HCT116 (cell line): ENCODE results near the gene CLDN9. TPM values are rescaled to one million over a fixed set of nuclear protein-coding genes. Genes with fewer than 3 reads are reported as not detected.

ENCODE experiments used
- ATAC-seq: fragments of 200-7000 bp; cut with Tn5 transposase; 2 replicates; pipeline ENCODE4 v1.9.1; 2020; ENCODE audit warnings: mild to moderate bottlenecking, moderate library complexity
- BruUV-seq: library from RNA; stranded (reverse); fragments of 400-500 nt; replicated peaks from 2 replicates; lab custom pipeline; 2021; lab: Mats Ljungman, UMichigan
- CTCF ChIA-PET: fragments of 300-600 bp; sonication (Branson Sonifier 250); formaldehyde crosslinking; loops from one replicate; lab custom pipeline; 2021; ENCODE audit warnings: antibody characterized with exemption; lab: Charles Lee
- POLR2A ChIA-PET: fragments of 300-600, 350-600 bp; sonication (Branson Sonifier 250); formaldehyde crosslinking; loops from one replicate; lab custom pipeline; 2021; ENCODE audit warnings: antibody characterized with exemption; lab: Charles Lee
- RAD21 ChIA-PET, 2 experiments: fragments of 300-600 bp; sonication (Branson Sonifier 250); formaldehyde crosslinking; loops; one replicate each; lab custom pipeline; 2023; ENCODE audit warnings: low total read pairs in 2 of 2; ENCODE audit not compliant: uncharacterized antibody in 2 of 2, unreplicated experiment in 2 of 2, low non-redundant PET in 1 of 2; lab: Charles Lee
- DNase-seq: peaks from one replicate; pipeline ENCODE4 v3.0.0-alpha.2; 2010; ENCODE audit warnings: low read depth, low spot score
- H2AFZ ChIP-seq: fragments of 200-600 bp; shearing (Covaris generic), sonication (generic); 2 replicates; pipeline ENCODE4 v1.6.1; 2017; ENCODE audit warnings: low read depth, mixed run types, mixed read lengths, antibody characterized with exemption, low read length; ENCODE audit not compliant: poor library complexity, severe bottlenecking
- H3K27ac ChIP-seq: 2 replicates; pipeline ENCODE4 v1.5.1; 2012; ENCODE audit warnings: low read depth, low read length
- H3K27me3 ChIP-seq: fragments of 200-600 bp; sonication (generic); 2 replicates; pipeline ENCODE4 v1.6.1; 2016; ENCODE audit warnings: mixed run types, low read length, mixed read lengths; ENCODE audit not compliant: insufficient read depth
- H3K36me3 ChIP-seq, 2 experiments: fragments of 200-500 bp in 1 of 2; fragments of 200-600 bp in 1 of 2; sonication (Bioruptor generic) in 1 of 2; sonication (generic) in 1 of 2; 2 replicates each; pipeline versions ENCODE4 v1.5.1 to v1.6.1; 2014 to 2016; ENCODE audit warnings: low read length in 2 of 2, inconsistent platforms in 1 of 2, mixed read lengths in 1 of 2, mixed run types in 1 of 2; ENCODE audit not compliant: insufficient read depth in 2 of 2, control insufficient read depth in 1 of 2
- H3K4me1 ChIP-seq, 2 experiments: fragments of 200-600 bp in 1 of 2; sonication (generic) in 1 of 2; 2 replicates each; pipeline versions ENCODE4 v1.5.1 to v1.6.1; 2012 to 2017; ENCODE audit warnings: low read length in 2 of 2, inconsistent platforms in 1 of 2, mild to moderate bottlenecking in 1 of 2, mixed read lengths in 1 of 2, mixed run types in 1 of 2, moderate library complexity in 1 of 2; ENCODE audit not compliant: insufficient read depth in 2 of 2, control insufficient read depth in 1 of 2
- H3K4me2 ChIP-seq: fragments of 200-600 bp; sonication (generic); 2 replicates; pipeline ENCODE4 v1.6.1; 2017; ENCODE audit warnings: mixed run types, low read length, mixed read lengths
- H3K4me3 ChIP-seq, 2 experiments: fragments of 200-600 bp in 1 of 2; sonication (generic) in 1 of 2; replicated peaks in 1 of 2; 2 replicates each; pipeline ENCODE4 v1.5.1; 2011 to 2016; ENCODE audit warnings: low read length in 2 of 2, control low read depth in 1 of 2, low read depth in 1 of 2, mild to moderate bottlenecking in 1 of 2, mixed read lengths in 1 of 2, mixed run types in 1 of 2
- H3K79me2 ChIP-seq: fragments of 200-600 bp; sonication (generic); 2 replicates; pipeline ENCODE4 v1.6.1; 2017; ENCODE audit warnings: mild to moderate bottlenecking, mixed run types, low read length, moderate library complexity, mixed read lengths; ENCODE audit not compliant: insufficient read depth
- H3K9ac ChIP-seq: fragments of 200-600 bp; sonication (generic); 2 replicates; pipeline ENCODE4 v1.6.1; 2016; ENCODE audit warnings: low read length, mixed read lengths
- H3K9me2 ChIP-seq: fragments of 200-600 bp; sonication (generic), shearing (Covaris generic); 2 replicates; pipeline ENCODE4 v1.6.1; 2017; ENCODE audit warnings: mixed run types, mild to moderate bottlenecking, moderate library complexity; ENCODE audit not compliant: insufficient read depth
- H3K9me3 ChIP-seq, 2 experiments: fragments of 200-500 bp in 1 of 2; fragments of 200-600 bp in 1 of 2; sonication (Bioruptor generic) in 1 of 2; sonication (generic) in 1 of 2; 2 replicates each; pipeline ENCODE4 v1.6.1; 2014 to 2017; ENCODE audit warnings: low read length in 2 of 2, mixed read lengths in 2 of 2, inconsistent platforms in 1 of 2, low read depth in 1 of 2, mild to moderate bottlenecking in 1 of 2, mixed run types in 1 of 2, moderate library complexity in 1 of 2; ENCODE audit not compliant: control insufficient read depth in 1 of 2, insufficient read depth in 1 of 2
- H4K20me1 ChIP-seq: fragments of 200-600 bp; sonication (generic), shearing (Covaris generic); 2 replicates; pipeline ENCODE4 v1.6.1; 2017; ENCODE audit warnings: mixed run types, mild to moderate bottlenecking, moderate library complexity; ENCODE audit not compliant: insufficient read depth
- ATF3 ChIP-seq: IDR thresholded peaks from 2 replicates; pipeline ENCODE4 v1.6.1; 2012
- CBX3 ChIP-seq: IDR thresholded peaks from 2 replicates; pipeline ENCODE4 v1.6.1; 2012; ENCODE audit warnings: low read depth
- CEBPB ChIP-seq: IDR thresholded peaks from 2 replicates; pipeline ENCODE4 v1.6.1; 2012; ENCODE audit warnings: low read depth
- CTCF ChIP-seq, 3 experiments: fragments of 200-600 bp in 1 of 3; sonication (generic) in 1 of 3; IDR thresholded peaks in 2 of 3; conservative IDR thresholded peaks in 1 of 3; 2 replicates each; pipeline ENCODE4 v1.5.1; 2012 to 2017; ENCODE audit warnings: low read depth in 2 of 3, low read length in 2 of 3, antibody characterized with exemption in 1 of 3, borderline replicate concordance in 1 of 3, control low read depth in 1 of 3, mild to moderate bottlenecking in 1 of 3, mixed read lengths in 1 of 3, mixed run types in 1 of 3, moderate library complexity in 1 of 3; ENCODE audit not compliant: insufficient read depth in 1 of 3
- MAX ChIP-seq: IDR thresholded peaks from 2 replicates; pipeline ENCODE4 v1.6.1; 2012
- POLR2AphosphoS5 ChIP-seq: IDR thresholded peaks from 2 replicates; pipeline ENCODE4 v1.6.1; 2011; ENCODE audit warnings: mild to moderate bottlenecking, low read depth, low read length, moderate library complexity
- SIN3A ChIP-seq: IDR thresholded peaks from 2 replicates; pipeline ENCODE4 v1.6.1; 2012; ENCODE audit warnings: low read depth
- SP1 ChIP-seq: IDR thresholded peaks from 2 replicates; pipeline ENCODE4 v1.6.1; 2012; ENCODE audit warnings: low read depth
- ZFX ChIP-seq: fragments of 450-650 bp; IDR thresholded peaks from 2 replicates; pipeline ENCODE4 v1.6.1; 2017
- ZNF274 ChIP-seq: fragments of 200-500 bp; sonication (Bioruptor generic); IDR thresholded peaks from 2 replicates; pipeline ENCODE4 v1.6.1; 2014; ENCODE audit warnings: mild to moderate bottlenecking, low read depth, low read length, inconsistent platforms
- intact Hi-C: fragments of 100-400 bp; cut with micrococcal nuclease; formaldehyde crosslinking; loops from 2 replicates; pipeline ENCODE4 v1.10.0; 2022
- total RNA-seq: library from RNA; stranded (reverse); gene quantifications from one replicate; pipeline ENCODE4 v1.2.1, GENCODE V29; 2021; ENCODE audit not compliant: unreplicated experiment

The CLDN9 gene
- total RNA-seq, 1 experiment from 2014 or later = 0.76 TPM

GRCh38 chr16:2986623-2987188 is 26.0 kb upstream of the CLDN9 start:
- Histone ChIP-seq H3K27ac (no peak overlapping the region), H3K9ac (no peak overlapping the region), H3K36me3 (no peaks in the 10 kb centered on the region), H3K79me2 (no peaks in the 10 kb centered on the region)
- no peak for ATAC-seq
- TF ChIP-seq CEBPB (no peak), ZNF274 (no peak), CBX3 (no peak), SP1 (no peak), MAX (no peak), POLR2AphosphoS5 (no peak), ZFX (no peak), CTCF (IDR thresholded peaks at IDR 0.05 in 2 of 3, conservative IDR thresholded peaks at IDR 0.05 in 1 of 3; ENCODE audit: borderline replicate concordance in 1 of 3, insufficient read depth in 1 of 3, low read depth in 2 of 3, low read length in 2 of 3) (no peak), SIN3A (no peak), ATF3 (no peak)
- TF ChIP-seq, all 23 proteins: peak for 0
- DNase-seq = no peak
- no peak overlapping the region for H2AFZ ChIP-seq
- no peaks in the 10 kb centered on the region for H4K20me1 ChIP-seq
- ChIA-PET CTCF (no interaction called here), RAD21 (no interaction called here), POLR2A (interaction anchor here (1.5 kb wide), 1 partner anchor 33 kb away, joined by 3 read pairs; the partner anchor contains the start of gene TNFRSF12A)
- no TSS peak for BruUV-seq
- peaks cover 22 to 46% of the 10 kb centered on the region in 2 experiments for H3K4me1 ChIP-seq
- H3K4me3 ChIP-seq = no peak overlapping the region
- no peak overlapping the region for H3K4me2 ChIP-seq
- no peaks in the 10 kb centered on the region for H3K27me3 ChIP-seq
- H3K9me3 ChIP-seq = no peaks in the 10 kb centered on the region
- no peaks in the 10 kb centered on the region for H3K9me2 ChIP-seq
- intact Hi-C loops = no loop called here
